Ascending aorta (tissue), 2 donors: ENCODE data around the gene POC1A. TPM values are rescaled to one million over a fixed set of nuclear protein-coding genes. Genes with fewer than 3 reads are reported as not detected.
"Not testable (repeated sequence)": the region's sequence is repeated elsewhere in the genome, so short reads cannot be mapped to it uniquely, and the experiment has no call there.

Experiments
- DNase-seq, 2 donors: peaks; one replicate each; pipeline ENCODE4 v3.0.0-alpha.2; 2019; ENCODE audit warnings: low spot score in 2 of 2
- H3K27ac ChIP-seq, 2 donors: fragments of 200-600 bp; sonication (generic); one replicate each; pipeline ENCODE4 v1.5.1; 2016 to 2017; ENCODE audit warnings: mild to moderate bottlenecking in 1 of 2
- H3K27me3 ChIP-seq: fragments of 200-600 bp; sonication (generic); one replicate; pipeline ENCODE4 v1.5.1; 2017
- H3K36me3 ChIP-seq, 2 donors: fragments of 200-600 bp; sonication (generic); one replicate each; pipeline ENCODE4 v1.5.1; 2016
- H3K4me1 ChIP-seq, 2 donors: fragments of 200-600 bp; sonication (generic); one replicate each; pipeline ENCODE4 v1.5.1; 2016 to 2017; ENCODE audit warnings: mild to moderate bottlenecking in 1 of 2
- H3K4me3 ChIP-seq, 2 donors: fragments of 200-600 bp; sonication (generic); one replicate each; pipeline ENCODE4 v1.5.1; 2016 to 2017; ENCODE audit warnings: mild to moderate bottlenecking in 1 of 2
- H3K9me3 ChIP-seq, 2 donors: fragments of 200-600 bp; sonication (generic); one replicate each; pipeline ENCODE4 v1.5.1; 2016
- CTCF ChIP-seq, 3 experiments: fragments of 200-600 bp in 2 of 3; fragments of 450-650 bp in 1 of 3; sonication (generic) in 2 of 3; IDR thresholded peaks; one replicate each; pipeline ENCODE4 v1.5.1; 2016 to 2019; ENCODE audit warnings: antibody characterized with exemption in 3 of 3, mild to moderate bottlenecking in 1 of 3, moderate library complexity in 1 of 3
- intact Hi-C: fragments of 100-400 bp; cut with DNase I; formaldehyde crosslinking; loops from one replicate; pipeline ENCODE4 v1.15.1; 2023
- total RNA-seq: library from RNA; depleted of rRNA; stranded (reverse); fragments of >200 nt; gene quantifications from one replicate; pipeline ENCODE4 v1.1.0, GENCODE V29; 2016

POC1A gene
- total RNA-seq, 1 donor from 2014 or later: not detected

DNA sequence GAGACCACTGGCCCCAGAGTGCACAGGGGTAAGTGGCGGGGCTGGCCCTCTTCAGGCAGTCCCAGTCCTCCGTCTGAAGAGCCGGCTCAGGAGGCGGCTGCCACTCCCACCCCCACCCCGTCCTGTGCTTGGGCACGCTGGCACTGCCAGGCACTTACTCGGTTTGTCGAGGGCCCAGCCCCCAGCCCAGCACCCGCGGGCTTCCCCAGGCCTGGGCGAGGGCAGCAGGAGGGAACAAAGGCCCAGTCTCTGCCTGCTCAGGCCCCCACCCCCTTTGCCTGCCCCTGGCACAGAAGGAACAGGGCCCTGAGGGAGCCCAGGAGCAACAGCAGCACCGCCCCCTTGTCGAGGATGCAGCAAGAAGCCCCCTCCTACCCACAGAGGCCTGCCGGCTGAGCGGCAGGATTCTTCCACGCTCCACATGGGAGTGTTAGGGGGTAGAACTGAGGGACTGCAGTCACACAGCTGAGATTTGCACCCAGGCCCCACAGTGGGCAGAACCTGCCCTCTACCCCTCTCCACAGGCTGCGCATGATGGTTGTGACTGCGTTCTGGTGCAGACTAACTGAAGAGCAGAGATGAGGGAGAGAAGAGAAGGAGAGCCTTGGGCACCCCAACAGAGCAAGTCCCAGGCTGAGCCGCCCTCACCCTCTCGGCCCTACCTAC lies 106.8 kb downstream of the POC1A start:
- intact Hi-C loops: loop anchor here (2.0 kb wide), 1 partner anchor 25 kb away; no protein-coding TSS in a partner anchor
- no peak for TF ChIP-seq CTCF (IDR thresholded peaks at IDR 0.05)
- Histone ChIP-seq H3K27ac (peak overlapping the region; percentile 94 to 99), H3K4me1 (peaks cover 32 to 52% of the 10 kb centered on the region in 2 donors), H3K9me3 (no peaks in the 10 kb centered on the region), H3K4me3 (peak overlapping the region in 1 of 2 donors; percentile 26), H3K36me3 (peaks cover 44 to 45% of the 10 kb centered on the region in 2 donors), H3K27me3 (no peaks in the 10 kb centered on the region)
- peak in 1 of 2 donors; percentile 81 for DNase-seq

DNA sequence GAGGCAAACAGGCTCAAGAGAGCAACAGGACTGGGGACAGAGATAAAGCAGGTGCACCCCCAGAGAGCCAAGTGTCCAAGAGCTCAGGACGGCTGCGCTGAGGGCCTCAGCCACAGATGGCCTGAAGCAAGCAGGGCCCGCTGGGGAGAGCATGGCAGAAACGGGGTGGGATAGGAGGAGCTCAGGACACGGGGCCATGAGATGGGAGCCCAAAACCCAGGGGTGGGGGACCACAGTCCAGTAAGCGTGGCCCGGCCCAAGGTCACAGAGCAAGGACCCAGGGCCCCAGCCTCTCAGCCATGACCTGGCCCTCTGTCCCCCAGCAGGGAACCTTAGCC lies 107.4 kb downstream of the POC1A start:
- H3K4me1 ChIP-seq: peaks cover 27 to 46% of the 10 kb centered on the region in 2 donors
- intact Hi-C loops: loop anchor here (2.0 kb wide), 1 partner anchor 24 kb away; no protein-coding TSS in a partner anchor
- H3K4me3 ChIP-seq: peak overlapping the region in 1 of 2 donors; percentile 26

GRCh38 chr3:52046186-52046901 lies 107.9 kb downstream of the POC1A start:
- H3K4me3 ChIP-seq: peak overlapping the region in 1 of 2 donors; percentile 26
- TF ChIP-seq CTCF (IDR thresholded peaks at IDR 0.05): no peak
- peaks cover 33 to 35% of the 10 kb centered on the region in 2 donors for H3K36me3 ChIP-seq
- peak overlapping the region; percentile 94 to 99 for H3K27ac ChIP-seq
- H3K27me3 ChIP-seq: no peaks in the 10 kb centered on the region
- DNase-seq: peak; percentile 86 to 97
- peaks cover 27 to 42% of the 10 kb centered on the region in 2 donors for H3K4me1 ChIP-seq
- intact Hi-C loops: loop anchor here (2.0 kb wide), 1 partner anchor 24 kb away; no protein-coding TSS in a partner anchor
- no peaks in the 10 kb centered on the region for H3K9me3 ChIP-seq

More for the DNA sequence above, 107.4 kb downstream of the POC1A start:
- Histone ChIP-seq H3K27ac (peak overlapping the region; percentile 94 to 99), H3K27me3 (no peaks in the 10 kb centered on the region), H3K36me3 (peaks cover 38 to 40% of the 10 kb centered on the region in 2 donors), H3K9me3 (no peaks in the 10 kb centered on the region)
- DNase-seq: no peak
- no peak for TF ChIP-seq CTCF (IDR thresholded peaks at IDR 0.05)

- Histone ChIP-seq H3K27me3 (no peaks in the 10 kb centered on the region), H3K9me3 (no peaks in the 10 kb centered on the region), H3K4me1 (peaks cover 31 to 43% of the 10 kb centered on the region in 2 donors), H3K36me3 (peaks cover 20 to 22% of the 10 kb centered on the region in 2 donors), H3K4me3 (no peak overlapping the region), H3K27ac (peak overlapping the region; percentile 94 to 99)
- DNase-seq: no peak
- intact Hi-C loops: no loop called here
- no peak for TF ChIP-seq CTCF (IDR thresholded peaks at IDR 0.05)
Measured at GRCh38 chr3:52044869-52045619, 109.2 kb downstream of the POC1A start.

DNA sequence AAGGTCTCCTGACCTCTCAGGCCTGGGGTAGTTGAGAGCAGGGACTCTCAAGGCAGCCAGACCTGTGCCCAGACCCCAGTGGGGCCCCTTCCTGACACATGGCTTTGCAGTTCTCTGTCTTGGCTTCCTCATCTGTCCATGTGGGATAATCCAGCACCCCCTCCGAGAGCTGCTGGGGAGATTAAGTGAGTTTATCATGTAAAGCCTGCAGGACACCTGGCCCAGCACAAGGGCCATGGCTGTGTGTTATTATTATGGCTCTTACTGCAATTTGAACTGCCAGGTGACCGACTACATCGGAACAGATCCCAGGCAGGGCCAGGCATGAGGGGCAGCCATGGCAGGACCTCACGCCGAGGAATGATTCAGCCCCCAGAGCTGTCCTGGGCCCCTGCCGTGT lies 110.5 kb downstream of the POC1A start:
- no peak for DNase-seq
- H3K9me3 ChIP-seq: no peaks in the 10 kb centered on the region
- no peaks in the 10 kb centered on the region for H3K27me3 ChIP-seq
- peak overlapping the region; percentile 94 to 99 for H3K27ac ChIP-seq
- H3K4me1 ChIP-seq: peaks cover 26 to 41% of the 10 kb centered on the region in 2 donors
- peaks cover 8 to 10% of the 10 kb centered on the region in 2 donors for H3K36me3 ChIP-seq
- TF ChIP-seq CTCF (IDR thresholded peaks at IDR 0.05): no peak
- H3K4me3 ChIP-seq: no peak overlapping the region
- intact Hi-C loops: no loop called here

GRCh38 chr3:52043039-52043438 lies 111.2 kb downstream of the POC1A start:
- H3K9me3 ChIP-seq, DNase-seq, intact Hi-C loops, H3K27me3 ChIP-seq, H3K36me3 ChIP-seq, H3K4me3 ChIP-seq, H3K27ac ChIP-seq: not testable (repeated sequence)
- peaks cover 21 to 34% of the 10 kb centered on the region in 2 donors for H3K4me1 ChIP-seq
